ENCODE data around the gene PRRT3.
"Not testable (repeated sequence)": the region's sequence is repeated elsewhere in the genome, so short reads cannot be mapped to it uniquely, and the experiment has no call there.

Gene PRRT3

GRCh38 chr3:9897408-9898372 is 54.5 kb downstream of the PRRT3 start:
- DNase-seq, result no peak

- DNase-seq, result not testable (repeated sequence)
Observed at GRCh38 chr3:9896755-9897407, 55.3 kb downstream of the PRRT3 start.

GRCh38 chr3:9895715-9896114 is 56.5 kb downstream of the PRRT3 start:
- DNase-seq, result not testable (repeated sequence)

Measured in NCI-H1930 (cell line).